Activated naive CD4-positive, alpha-beta T cell treated with anti-CD3 and anti-CD28 coated beads for 36 hours (primary cell): ENCODE measurements around the gene EFHB. TPM values are rescaled to one million over a fixed set of nuclear protein-coding genes. Genes with fewer than 3 reads are reported as not detected.
"Not testable (repeated sequence)": the region's sequence is repeated elsewhere in the genome, so short reads cannot be mapped to it uniquely, and the experiment has no call there.

Experiments used
- CTCF ChIA-PET: fragments of 350-600 bp; sonication (Branson Sonifier 250); formaldehyde crosslinking; loops from one replicate; lab custom pipeline; 2021; ENCODE audit warnings: antibody characterized with exemption; lab: Charles Lee
- DNase-seq: peaks from one replicate; pipeline ENCODE4 v3.0.0-alpha.2; 2020
- H3K27ac Mint-ChIP-seq: one replicate; pipeline ENCODE4 v1.8.0; 2021; ENCODE audit warnings: mild to moderate bottlenecking, mixed read lengths
- H3K27me3 Mint-ChIP-seq: one replicate; pipeline ENCODE4 v1.8.0; 2021; ENCODE audit warnings: low read depth, mixed read lengths
- H3K36me3 Mint-ChIP-seq: one replicate; pipeline ENCODE4 v1.8.0; 2021; ENCODE audit warnings: low read depth, mixed read lengths
- H3K4me1 Mint-ChIP-seq: one replicate; pipeline ENCODE4 v1.8.0; 2021; ENCODE audit warnings: low read depth, mixed read lengths
- H3K4me3 Mint-ChIP-seq: one replicate; pipeline ENCODE4 v1.8.0; 2021; ENCODE audit warnings: mild to moderate bottlenecking, moderate library complexity, mixed read lengths
- H3K9me3 Mint-ChIP-seq: one replicate; pipeline ENCODE4 v1.8.0; 2021; ENCODE audit warnings: mixed read lengths
- intact Hi-C: fragments of 100-400 bp; cut with micrococcal nuclease; formaldehyde crosslinking; loops from one replicate; pipeline ENCODE4 v1.15.1; 2023
- total RNA-seq, 2 experiments: library from RNA; stranded (reverse); gene quantifications; one replicate each; pipeline ENCODE4 v1.2.3, GENCODE V29; 2021

The EFHB gene
- total RNA-seq, 2 experiments from 2014 or later: 0.55 to 1.2 TPM

- H3K27me3 Mint-ChIP-seq, DNase-seq, H3K4me1 Mint-ChIP-seq, H3K36me3 Mint-ChIP-seq, H3K27ac Mint-ChIP-seq, H3K4me3 Mint-ChIP-seq, H3K9me3 Mint-ChIP-seq: not testable (repeated sequence)
- intact Hi-C loops: loop anchor here (5.0 to 10.0 kb wide), 2 partner anchors 60 to 438 kb away; partner anchors contain the start of gene RAB5A
- CTCF ChIA-PET: interaction anchor here (0.7 to 1.6 kb wide), 6 partner anchors 19 to 1707 kb away, joined by 3 to 5 read pairs (median 3); no protein-coding TSS in a partner anchor
Observed at GRCh38 chr3:19887122-19887521, 46.9 kb downstream of the EFHB start.

GRCh38 chr3:19886404-19886803 is 47.6 kb downstream of the EFHB start:
- intact Hi-C loops: loop anchor here (1.0 to 10.0 kb wide), 3 partner anchors 45 to 438 kb away; partner anchors contain the start of gene RAB5A
- DNase-seq: no peak
- Mint-ChIP-seq H3K27me3 (no peaks in the 10 kb centered on the region), H3K27ac (no peak overlapping the region), H3K9me3 (no peaks in the 10 kb centered on the region), H3K4me1 (no peaks in the 10 kb centered on the region), H3K36me3 (no peaks in the 10 kb centered on the region), H3K4me3 (no peak overlapping the region)
- CTCF ChIA-PET: interaction anchor here (0.6 to 1.6 kb wide), 11 partner anchors 12 to 1706 kb away, joined by 3 to 5 read pairs (median 3); no protein-coding TSS in a partner anchor

GRCh38 chr3:19885468-19885867 is 48.5 kb downstream of the EFHB start:
- Mint-ChIP-seq H3K4me1 (no peaks in the 10 kb centered on the region), H3K27me3 (no peaks in the 10 kb centered on the region), H3K9me3 (no peaks in the 10 kb centered on the region), H3K36me3 (no peaks in the 10 kb centered on the region), H3K27ac (no peak overlapping the region), H3K4me3 (no peak overlapping the region)
- DNase-seq: no peak
- CTCF ChIA-PET: interaction anchor here (0.6 to 1.5 kb wide), 7 partner anchors 8 to 153 kb away, joined by 3 to 9 read pairs (median 3); no protein-coding TSS in a partner anchor
- intact Hi-C loops: loop anchor here (1.0 to 10.0 kb wide), 4 partner anchors 62 to 439 kb away; partner anchors contain the start of genes RAB5A and SGO1

GRCh38 chr3:19881852-19882251 is 52.2 kb downstream of the EFHB start:
- intact Hi-C loops: loop anchor here (10.0 kb wide), 1 partner anchor 443 kb away; no protein-coding TSS in a partner anchor
- CTCF ChIA-PET: no interaction called here
- DNase-seq: no peak
- Mint-ChIP-seq H3K27ac (no peak overlapping the region), H3K36me3 (no peaks in the 10 kb centered on the region), H3K9me3 (no peaks in the 10 kb centered on the region), H3K4me3 (no peak overlapping the region), H3K27me3 (no peaks in the 10 kb centered on the region), H3K4me1 (no peaks in the 10 kb centered on the region)

GRCh38 chr3:19881036-19881435 is 53.0 kb downstream of the EFHB start:
- no peaks in the 10 kb centered on the region for H3K36me3 Mint-ChIP-seq
- no peak overlapping the region for H3K4me3 Mint-ChIP-seq
- CTCF ChIA-PET: no interaction called here
- H3K27ac Mint-ChIP-seq: no peak overlapping the region
- H3K4me1 Mint-ChIP-seq: no peaks in the 10 kb centered on the region
- DNase-seq: no peak
- intact Hi-C loops: loop anchor here (10.0 kb wide), 1 partner anchor 444 kb away; no protein-coding TSS in a partner anchor
- peaks cover 3% of the 10 kb centered on the region for H3K27me3 Mint-ChIP-seq
- H3K9me3 Mint-ChIP-seq: no peaks in the 10 kb centered on the region

- CTCF ChIA-PET: interaction anchor here (0.5 to 0.6 kb wide), 2 partner anchors 817 to 831 kb away, joined by 3 to 6 read pairs; no protein-coding TSS in a partner anchor
- intact Hi-C loops: no loop called here
Observed at GRCh38 chr3:19877656-19878055, 56.4 kb downstream of the EFHB start.

GRCh38 chr3:19866751-19867347 is 67.2 kb downstream of the EFHB start:
- H3K27ac Mint-ChIP-seq: no peak overlapping the region
- no peaks in the 10 kb centered on the region for H3K4me1 Mint-ChIP-seq
- intact Hi-C loops: loop anchor here (1.0 to 10.0 kb wide), 6 partner anchors 322 to 1115 kb away; no protein-coding TSS in a partner anchor
- H3K9me3 Mint-ChIP-seq: no peaks in the 10 kb centered on the region
- CTCF ChIA-PET: interaction anchor here (0.6 to 3.7 kb wide), 14 partner anchors 18 to 823 kb away, joined by 3 to 44 read pairs (median 3); partner anchors contain the start of gene SGO1
- no peak overlapping the region for H3K4me3 Mint-ChIP-seq
- peak; percentile 53 for DNase-seq
- no peaks in the 10 kb centered on the region for H3K36me3 Mint-ChIP-seq
- H3K27me3 Mint-ChIP-seq: peaks cover 5% of the 10 kb centered on the region

More at GRCh38 chr3:19877656-19878055, 56.4 kb downstream of the EFHB start:
- Mint-ChIP-seq H3K27ac (no peak overlapping the region), H3K9me3 (no peaks in the 10 kb centered on the region), H3K36me3 (no peaks in the 10 kb centered on the region), H3K27me3 (peaks cover 4% of the 10 kb centered on the region), H3K4me3 (no peak overlapping the region), H3K4me1 (no peaks in the 10 kb centered on the region)
- DNase-seq: no peak

GRCh38 chr3:19855318-19855717 is 78.7 kb downstream of the EFHB start:
- H3K4me3 Mint-ChIP-seq, H3K9me3 Mint-ChIP-seq, H3K36me3 Mint-ChIP-seq, H3K27ac Mint-ChIP-seq, CTCF ChIA-PET, intact Hi-C loops, H3K27me3 Mint-ChIP-seq, DNase-seq, H3K4me1 Mint-ChIP-seq: not testable (repeated sequence)

GRCh38 chr3:19846609-19847008 is 87.4 kb downstream of the EFHB start:
- H3K36me3 Mint-ChIP-seq, DNase-seq, H3K4me1 Mint-ChIP-seq, H3K4me3 Mint-ChIP-seq, intact Hi-C loops, H3K27ac Mint-ChIP-seq, CTCF ChIA-PET, H3K9me3 Mint-ChIP-seq: not testable (repeated sequence)
- peaks cover 26% of the 10 kb centered on the region for H3K27me3 Mint-ChIP-seq

Other genes starting within 250 kb of the EFHB start
- 10 to 100 TPM; 46.4 to 47.5 TPM for gene RAB5A, start 12.9 kb upstream of the EFHB start, total RNA-seq
- not detected for gene PP2D1, start 78.0 kb upstream of the EFHB start, total RNA-seq
- 10 to 100 TPM in 1 of 2 experiments, 1 to 10 TPM in 1; 9.4 to 11.5 TPM for gene KAT2B, start 106.2 kb upstream of the EFHB start, total RNA-seq